ENCODE results near the gene IL27RA.

DNA sequence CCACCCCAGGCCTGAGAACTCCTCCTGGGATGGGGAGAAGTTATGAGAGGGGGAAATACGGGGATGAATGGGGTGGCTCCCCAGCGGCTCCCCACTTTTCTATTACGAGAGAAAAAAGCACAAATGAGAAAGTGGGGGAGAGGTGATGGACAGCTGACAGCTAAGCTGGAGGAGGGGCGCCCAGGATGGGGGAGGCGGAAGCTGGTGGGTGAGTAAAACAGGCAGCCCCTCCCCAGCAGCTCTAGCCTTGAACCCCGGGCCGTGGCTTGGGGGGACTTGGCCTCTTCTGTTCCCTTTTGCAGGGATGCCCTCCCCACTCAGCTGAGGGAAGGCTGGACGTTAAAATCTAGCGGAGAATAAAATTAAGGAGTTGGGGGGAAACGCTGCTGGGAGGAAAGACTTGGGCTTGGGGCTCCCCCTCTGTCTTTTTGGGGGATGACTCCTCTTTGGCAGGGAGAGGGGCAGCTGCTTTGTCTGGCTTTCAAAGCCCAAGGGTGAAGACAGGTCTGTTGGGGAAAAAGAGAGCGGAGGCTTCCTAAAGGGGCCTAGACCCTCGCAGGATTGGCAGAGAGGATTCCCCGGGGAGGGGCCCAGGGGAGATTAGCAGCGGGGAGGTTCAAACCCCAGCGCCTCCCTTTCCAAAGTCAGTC is 60.4 kb downstream of the IL27RA start:
- TF ChIP-seq GATA2 (IDR thresholded peaks at IDR 0.05; ENCODE audit: low read depth, low read length) (no peak), GATA3 (IDR thresholded peaks at IDR 0.05; ENCODE audit: low read depth, low read length) (no peak)
